Stimulated activated naive CD8-positive, alpha-beta T cell treated with anti-CD3 and anti-CD28 coated beads, Interleukin-15, Interleukin-2, amounts not matched to agents 100 ng/mL and 50 ng/mL, for 24 hours (primary cell): ENCODE data around the gene ADAM22.

Experiments
- H3K27ac Mint-ChIP-seq: one replicate; pipeline ENCODE4 v1.8.0; 2021; ENCODE audit warnings: mild to moderate bottlenecking, mixed read lengths
- H3K27me3 Mint-ChIP-seq: one replicate; pipeline ENCODE4 v1.8.0; 2021; ENCODE audit warnings: mixed read lengths
- H3K36me3 Mint-ChIP-seq: one replicate; pipeline ENCODE4 v1.8.0; 2021; ENCODE audit warnings: low read depth, mixed read lengths
- H3K4me1 Mint-ChIP-seq: one replicate; pipeline ENCODE4 v1.8.0; 2021; ENCODE audit warnings: low read depth, mixed read lengths
- H3K4me3 Mint-ChIP-seq: one replicate; pipeline ENCODE4 v1.8.0; 2021; ENCODE audit warnings: mild to moderate bottlenecking, mixed read lengths
- H3K9me3 Mint-ChIP-seq: one replicate; pipeline ENCODE4 v1.8.0; 2021; ENCODE audit warnings: mixed read lengths

Gene ADAM22

GRCh38 chr7:88208521-88208920, 274.5 kb downstream of the ADAM22 start:
- H3K4me3 Mint-ChIP-seq: no peak overlapping the region
- H3K9me3 Mint-ChIP-seq: no peaks in the 10 kb centered on the region
- H3K27me3 Mint-ChIP-seq: no peaks in the 10 kb centered on the region
- no peaks in the 10 kb centered on the region for H3K4me1 Mint-ChIP-seq
- peaks cover 80% of the 10 kb centered on the region for H3K36me3 Mint-ChIP-seq
- no peak overlapping the region for H3K27ac Mint-ChIP-seq

GRCh38 chr7:88212918-88213317, 278.9 kb downstream of the ADAM22 start:
- H3K36me3 Mint-ChIP-seq: peaks cover 74% of the 10 kb centered on the region
- no peak overlapping the region for H3K27ac Mint-ChIP-seq
- no peaks in the 10 kb centered on the region for H3K9me3 Mint-ChIP-seq
- H3K27me3 Mint-ChIP-seq: no peaks in the 10 kb centered on the region
- H3K4me3 Mint-ChIP-seq: no peak overlapping the region
- peaks cover 25% of the 10 kb centered on the region for H3K4me1 Mint-ChIP-seq

- Mint-ChIP-seq H3K27ac (no peak overlapping the region), H3K9me3 (no peaks in the 10 kb centered on the region), H3K27me3 (no peaks in the 10 kb centered on the region), H3K36me3 (peaks cover 71% of the 10 kb centered on the region), H3K4me1 (peaks cover 28% of the 10 kb centered on the region), H3K4me3 (no peak overlapping the region)
These were observed 280.4 kb downstream of the ADAM22 start for GRCh38 chr7:88214456-88214855.

GRCh38 chr7:88215295-88215694, 281.2 kb downstream of the ADAM22 start:
- H3K36me3 Mint-ChIP-seq: peaks cover 63% of the 10 kb centered on the region
- no peaks in the 10 kb centered on the region for H3K9me3 Mint-ChIP-seq
- H3K27ac Mint-ChIP-seq: no peak overlapping the region
- H3K4me1 Mint-ChIP-seq: peaks cover 31% of the 10 kb centered on the region
- H3K27me3 Mint-ChIP-seq: no peaks in the 10 kb centered on the region
- H3K4me3 Mint-ChIP-seq: no peak overlapping the region

GRCh38 chr7:88216276-88216675, 282.2 kb downstream of the ADAM22 start:
- Mint-ChIP-seq H3K4me1 (peaks cover 40% of the 10 kb centered on the region), H3K27me3 (no peaks in the 10 kb centered on the region), H3K27ac (no peak overlapping the region), H3K36me3 (peaks cover 59% of the 10 kb centered on the region), H3K9me3 (no peaks in the 10 kb centered on the region), H3K4me3 (no peak overlapping the region)

- Mint-ChIP-seq H3K4me1 (peaks cover 40% of the 10 kb centered on the region), H3K36me3 (peaks cover 51% of the 10 kb centered on the region), H3K27me3 (no peaks in the 10 kb centered on the region), H3K9me3 (no peaks in the 10 kb centered on the region), H3K27ac (peak overlapping the region; percentile 88), H3K4me3 (peak overlapping the region; percentile 94)
These were observed 283.8 kb downstream of the ADAM22 start for GRCh38 chr7:88217675-88218428.

GRCh38 chr7:88218429-88218745, 284.3 kb downstream of the ADAM22 start:
- peaks cover 40% of the 10 kb centered on the region for H3K4me1 Mint-ChIP-seq
- H3K4me3 Mint-ChIP-seq: peak overlapping the region; percentile 94
- peak overlapping the region; percentile 88 for H3K27ac Mint-ChIP-seq
- no peaks in the 10 kb centered on the region for H3K9me3 Mint-ChIP-seq
- peaks cover 46% of the 10 kb centered on the region for H3K36me3 Mint-ChIP-seq
- H3K27me3 Mint-ChIP-seq: no peaks in the 10 kb centered on the region

- Mint-ChIP-seq H3K9me3 (no peaks in the 10 kb centered on the region), H3K4me3 (peak overlapping the region; percentile 94), H3K36me3 (peaks cover 39% of the 10 kb centered on the region), H3K27me3 (no peaks in the 10 kb centered on the region), H3K4me1 (peaks cover 37% of the 10 kb centered on the region), H3K27ac (peak overlapping the region; percentile 88)
These were observed 285.0 kb downstream of the ADAM22 start for GRCh38 chr7:88218836-88219605.

- no peaks in the 10 kb centered on the region for H3K9me3 Mint-ChIP-seq
- peaks cover 28% of the 10 kb centered on the region for H3K4me1 Mint-ChIP-seq
- H3K36me3 Mint-ChIP-seq: peaks cover 29% of the 10 kb centered on the region
- peak within 1 kb of the TSS; percentile 91 for H3K27ac Mint-ChIP-seq
- no peaks in the 10 kb centered on the region for H3K27me3 Mint-ChIP-seq
- H3K4me3 Mint-ChIP-seq: peak within 1 kb of the TSS; percentile 94
These were observed 286.0 kb downstream of the ADAM22 start, which contains the start of gene SRI for GRCh38 chr7:88219781-88220747. Gene SRI, minus strand, starts transcription at chr7:88220038. Its CDS starts 12 bp downstream, at chr7:88220026.

GRCh38 chr7:88223265-88223664, 289.2 kb downstream of the ADAM22 start:
- H3K27ac Mint-ChIP-seq: no peak overlapping the region
- H3K9me3 Mint-ChIP-seq: no peaks in the 10 kb centered on the region
- H3K4me3 Mint-ChIP-seq: no peak overlapping the region
- peaks cover 6% of the 10 kb centered on the region for H3K36me3 Mint-ChIP-seq
- H3K27me3 Mint-ChIP-seq: peaks cover 15% of the 10 kb centered on the region
- peaks cover 12% of the 10 kb centered on the region for H3K4me1 Mint-ChIP-seq

- H3K36me3 Mint-ChIP-seq: no peaks in the 10 kb centered on the region
- no peak overlapping the region for H3K27ac Mint-ChIP-seq
- H3K27me3 Mint-ChIP-seq: peaks cover 22% of the 10 kb centered on the region
- H3K9me3 Mint-ChIP-seq: no peaks in the 10 kb centered on the region
- H3K4me3 Mint-ChIP-seq: no peak overlapping the region
- peaks cover 12% of the 10 kb centered on the region for H3K4me1 Mint-ChIP-seq
These were observed 290.7 kb downstream of the ADAM22 start for GRCh38 chr7:88224601-88225275.

GRCh38 chr7:88226201-88226600, 292.1 kb downstream of the ADAM22 start:
- Mint-ChIP-seq H3K4me3 (no peak overlapping the region), H3K27me3 (peaks cover 27% of the 10 kb centered on the region), H3K9me3 (no peaks in the 10 kb centered on the region), H3K36me3 (no peaks in the 10 kb centered on the region), H3K27ac (no peak overlapping the region), H3K4me1 (peaks cover 1% of the 10 kb centered on the region)

- Mint-ChIP-seq H3K4me3 (no peak overlapping the region), H3K9me3 (no peaks in the 10 kb centered on the region)
These were observed 292.9 kb downstream of the ADAM22 start for GRCh38 chr7:88226886-88227516.

More at GRCh38 chr7:88226886-88227516, 292.9 kb downstream of the ADAM22 start:
- no peak overlapping the region for H3K27ac Mint-ChIP-seq
- no peaks in the 10 kb centered on the region for H3K4me1 Mint-ChIP-seq
- no peaks in the 10 kb centered on the region for H3K36me3 Mint-ChIP-seq
- peaks cover 27% of the 10 kb centered on the region for H3K27me3 Mint-ChIP-seq
